GM12878 (cell line): ENCODE data around the gene HCFC2. TPM values are rescaled to one million over a fixed set of nuclear protein-coding genes. Genes with fewer than 3 reads are reported as not detected.
A peak's percentile ranks its signal among the peaks of the same experiment; 100 is the strongest.

Source experiments
- ATAC-seq: fragments of 200-7000 bp; cut with Tn5 transposase; 3 replicates; pipeline ENCODE4 v1.9.1; 2020; ENCODE audit warnings: mild to moderate bottlenecking, moderate library complexity
- BruUV-seq: library from RNA; stranded (reverse); fragments of 400-500 nt; replicated peaks from 2 replicates; lab custom pipeline; 2021; lab: Mats Ljungman, UMichigan
- CTCF ChIA-PET: fragments of 300-600 bp; sonication (Branson Sonifier 250); formaldehyde crosslinking; extraction: SDS; loops from one replicate; lab custom pipeline; 2021; ENCODE audit warnings: inconsistent platforms; lab: Yijun Ruan, JAX
- POLR2A ChIA-PET: fragments of 350-600 bp; formaldehyde crosslinking; extraction: SDS; loops from one replicate; lab custom pipeline; 2021; ENCODE audit warnings: inconsistent platforms; lab: Charles Lee
- RAD21 ChIA-PET: fragments of 300-600 bp; sonication (Branson Sonifier 250); formaldehyde crosslinking; loops from one replicate; lab custom pipeline; 2023; ENCODE audit warnings: antibody characterized with exemption; ENCODE audit not compliant: unreplicated experiment; lab: Charles Lee
- SMC1A ChIA-PET: fragments of 300-600 bp; sonication (Branson Sonifier 250); formaldehyde crosslinking; loops from one replicate; lab custom pipeline; 2023; ENCODE audit not compliant: unreplicated experiment, uncharacterized antibody; lab: Charles Lee
- DNase-seq: peaks from one replicate; pipeline ENCODE4 v3.0.0-alpha.2; 2011; ENCODE audit warnings: low read depth, low spot score
- FAIRE-seq: peaks from 3 replicates; lab custom pipeline; 2011; peaks lifted over from hg19 to GRCh38; lab: Jason Lieb, UNC
- H2AFZ ChIP-seq: 2 replicates; pipeline ENCODE4 v1.6.0; 2011; ENCODE audit warnings: low read depth, low read length, control low read depth; ENCODE audit not compliant: control insufficient read depth
- H3K27ac ChIP-seq: 2 replicates; pipeline ENCODE4 v1.5.1; 2011; ENCODE audit warnings: control low read depth; ENCODE audit not compliant: control insufficient read depth, insufficient read depth
- H3K27me3 ChIP-seq, 2 experiments: replicated peaks in 1 of 2; 2 replicates each; pipeline versions ENCODE4 v1.6.0 to v1.6.1; 2011; ENCODE audit warnings: low read length in 1 of 2; ENCODE audit not compliant: control insufficient read depth in 2 of 2, insufficient read depth in 2 of 2
- H3K36me3 ChIP-seq, 2 experiments: 2 replicates each; pipeline ENCODE4 v1.5.1; 2011; ENCODE audit warnings: low read length in 1 of 2; ENCODE audit not compliant: control insufficient read depth in 2 of 2, insufficient read depth in 2 of 2
- H3K4me1 ChIP-seq: 2 replicates; pipeline ENCODE4 v1.6.1; 2011; ENCODE audit warnings: mild to moderate bottlenecking, low read length, moderate library complexity, mixed read lengths; ENCODE audit not compliant: control insufficient read depth, insufficient read depth
- H3K4me2 ChIP-seq: 2 replicates; pipeline ENCODE4 v1.6.0; 2011; ENCODE audit warnings: control low read depth; ENCODE audit not compliant: control insufficient read depth, insufficient read depth
- H3K4me3 ChIP-seq: fragments of 200-600 bp; sonication (generic); 2 replicates; pipeline ENCODE4 v1.5.1; 2016
- H3K79me2 ChIP-seq: 2 replicates; pipeline ENCODE4 v1.6.0; 2011; ENCODE audit warnings: low read length; ENCODE audit not compliant: control insufficient read depth, insufficient read depth
- H3K9ac ChIP-seq: 2 replicates; pipeline ENCODE4 v1.8.0; 2011; ENCODE audit warnings: low read length, control low read depth, mixed read lengths; ENCODE audit not compliant: control insufficient read depth, insufficient read depth
- H3K9me3 ChIP-seq: replicated peaks from 3 replicates; pipeline ENCODE4 v1.5.1; 2011; ENCODE audit warnings: mild to moderate bottlenecking, low read length; ENCODE audit not compliant: control insufficient read depth, insufficient read depth
- H4K20me1 ChIP-seq: 2 replicates; pipeline ENCODE4 v1.6.0; 2011; ENCODE audit not compliant: control insufficient read depth, insufficient read depth
- ASH2L ChIP-seq: fragments of 300-600, 200-600 bp; sonication (generic); IDR thresholded peaks from 2 replicates; pipeline ENCODE4 v1.6.1; 2017; ENCODE audit warnings: low read depth, mild to moderate bottlenecking, borderline replicate concordance
- CREB1 ChIP-seq: IDR thresholded peaks from 2 replicates; pipeline ENCODE4 v1.6.1; 2012; ENCODE audit warnings: low read depth, mild to moderate bottlenecking, inconsistent platforms
- FOXK2 ChIP-seq: fragments of 450-650 bp; IDR thresholded peaks from 2 replicates; pipeline ENCODE4 v1.6.1; 2017; ENCODE audit warnings: mild to moderate bottlenecking, moderate library complexity
- IKZF1 ChIP-seq: fragments of 450-650 bp; conservative IDR thresholded peaks from 2 replicates; pipeline ENCODE4 v1.6.1; 2017; ENCODE audit warnings: antibody characterized with exemption, mild to moderate bottlenecking
- IRF4 ChIP-seq: IDR thresholded peaks from 2 replicates; pipeline ENCODE4 v1.6.1; 2011; ENCODE audit warnings: low read depth, low read length
- KLF5 ChIP-seq: fragments of 450-650 bp; IDR thresholded peaks from 2 replicates; pipeline ENCODE4 v1.6.1; 2014; ENCODE audit warnings: mild to moderate bottlenecking; ENCODE audit not compliant: partially characterized antibody
- MTA2 ChIP-seq: fragments of 450-650 bp; IDR thresholded peaks from 2 replicates; pipeline ENCODE4 v1.6.1; 2016; ENCODE audit warnings: low read depth, mild to moderate bottlenecking, moderate library complexity
- POLR2A ChIP-seq: IDR thresholded peaks from 2 replicates; pipeline ENCODE4 v1.6.1; 2011; ENCODE audit warnings: low read depth, mild to moderate bottlenecking, low read length
- POU2F2 ChIP-seq: IDR thresholded peaks from 3 replicates; pipeline ENCODE4 v1.6.1; 2011; ENCODE audit warnings: low read depth, mild to moderate bottlenecking, low read length, borderline replicate concordance
- TBL1XR1 ChIP-seq: IDR thresholded peaks from 2 replicates; pipeline ENCODE4 v1.6.1; 2012; ENCODE audit warnings: low read depth, low read length, improper control_type of control experiment
- ZNF207 ChIP-seq: fragments of 450-650 bp; IDR thresholded peaks from 2 replicates; pipeline ENCODE4 v1.6.1; 2014; ENCODE audit warnings: antibody characterized with exemption, mild to moderate bottlenecking, borderline replicate concordance
- WGBS: methylation state at CpG from one replicate; pipeline ENCODE4 v1.1.6; 2016; ENCODE audit warnings: low lambda C conversion rate; ENCODE audit not compliant: insufficient replicate concordance, insufficient coverage; ENCODE audit errors: missing lambda C conversion rate; 5-methylcytosine and 5-hydroxymethylcytosine counted together
- in situ Hi-C: fragments of 300-500 bp; cut with MboI; formaldehyde crosslinking; loops from 9 replicates; pipeline ENCODE4 v1.14.3; 2018; ENCODE audit warnings: mixed read lengths
- intact Hi-C: fragments of 100-400 bp; cut with micrococcal nuclease; formaldehyde crosslinking; loops from one replicate; pipeline ENCODE4 v1.14.2; 2022; ENCODE audit not compliant: unreplicated experiment
- polyA plus RNA-seq, 11 experiments: library from polyadenylated mRNA; depleted of rRNA in 4 of 11; unstranded in 6 of 11; stranded (reverse) in 5 of 11; fragments of >200 nt; fragmentation: Nextera tagmentation in 4 of 11; fragmentation: Illumina TruSeq in 1 of 11; extraction: Ambion mirVana in 4 of 11; extraction: Trizol in 1 of 11; gene quantifications; 1 replicate in 1 of 11; 2 replicates in 10 of 11; pipeline versions ENCODE4 v1.2.1 to v1.2.3, GENCODE V29; 2011 to 2016; ENCODE audit warnings: inconsistent platforms in 2 of 11, missing spikeins in 2 of 11, low read depth in 1 of 11
- total RNA-seq, 4 experiments: library from RNA; depleted of rRNA in 3 of 4; stranded (reverse); fragments of >200 nt in 3 of 4; fragmentation: Illumina TruSeq in 1 of 4; extraction: Trizol in 1 of 4; gene quantifications; 2 replicates each; pipeline versions ENCODE4 v1.2.1 to v1.2.3, GENCODE V29; 2013 to 2021
- TF ChIP-seq, protein P1 (sequence below): IDR thresholded peaks from 2 replicates; pipeline ENCODE4 v1.6.1; 2011; ENCODE audit warnings: borderline replicate concordance, low read depth, mild to moderate bottlenecking, moderate library complexity, low read length; ENCODE audit not compliant: insufficient read depth, poor library complexity, severe bottlenecking

HCFC2 gene
- total and polyA plus RNA-seq, 10 of the 15 experiments (the other 5 are each of a cell fraction or from before 2014, with no cell fraction given) = 1.8 to 14.2 (median 9.3) TPM

DNA sequence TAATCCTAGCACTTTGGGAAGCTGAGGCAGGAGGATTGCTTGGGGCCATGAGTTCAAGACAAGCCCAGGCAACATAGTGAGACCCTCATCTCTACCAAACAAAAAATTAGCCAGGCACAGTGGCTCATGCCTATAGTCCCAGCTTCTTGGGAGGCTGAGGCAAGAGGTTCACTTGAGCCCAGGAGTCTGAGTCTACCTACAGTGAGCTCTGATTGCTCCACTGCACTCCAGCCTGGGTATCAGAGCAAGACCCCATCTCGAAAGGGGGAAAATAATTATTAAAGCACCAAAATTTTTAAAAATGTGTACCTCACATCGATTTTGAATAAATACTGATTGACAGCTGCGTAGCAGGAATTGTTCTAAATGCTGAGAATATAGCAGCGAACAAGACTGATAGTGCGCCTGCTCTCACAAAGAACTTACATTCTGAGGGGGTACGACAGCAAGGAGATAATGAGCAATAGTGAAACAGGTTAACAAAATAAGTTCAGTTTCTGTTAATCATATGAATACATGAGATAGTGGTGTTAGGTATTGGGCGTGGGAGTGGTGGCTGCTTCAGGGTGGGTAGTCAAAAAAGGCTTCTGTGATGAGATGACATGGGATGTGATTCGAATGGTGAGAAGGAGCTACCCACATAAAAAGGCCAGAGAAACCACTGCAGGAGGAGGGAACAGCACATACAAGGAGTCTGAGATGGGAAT is 19.6 kb downstream of the HCFC2 start (continued):
- TF ChIP-seq, protein P1, sequence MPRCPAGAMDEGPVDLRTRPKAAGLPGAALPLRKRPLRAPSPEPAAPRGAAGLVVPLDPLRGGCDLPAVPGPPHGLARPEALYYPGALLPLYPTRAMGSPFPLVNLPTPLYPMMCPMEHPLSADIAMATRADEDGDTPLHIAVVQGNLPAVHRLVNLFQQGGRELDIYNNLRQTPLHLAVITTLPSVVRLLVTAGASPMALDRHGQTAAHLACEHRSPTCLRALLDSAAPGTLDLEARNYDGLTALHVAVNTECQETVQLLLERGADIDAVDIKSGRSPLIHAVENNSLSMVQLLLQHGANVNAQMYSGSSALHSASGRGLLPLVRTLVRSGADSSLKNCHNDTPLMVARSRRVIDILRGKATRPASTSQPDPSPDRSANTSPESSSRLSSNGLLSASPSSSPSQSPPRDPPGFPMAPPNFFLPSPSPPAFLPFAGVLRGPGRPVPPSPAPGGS = peak; percentile 68
- peak; percentile 84 for TF ChIP-seq IKZF1
- TF ChIP-seq CREB1 = peak; percentile 42; the same call in 1 of the 2 replicates
- TF ChIP-seq MTA2 = peak; percentile 71
- TF ChIP-seq IRF4 = peak; percentile 85
- no peak for TF ChIP-seq ZNF207
- TF ChIP-seq POU2F2 = peak; percentile 62; the same call in 2 of the 3 replicates
- 0 out of 2 replicates have a peak, but pooled peaks have one; percentile 28 for TF ChIP-seq TBL1XR1
- TF ChIP-seq, all 136 proteins: peak for 33

DNA sequence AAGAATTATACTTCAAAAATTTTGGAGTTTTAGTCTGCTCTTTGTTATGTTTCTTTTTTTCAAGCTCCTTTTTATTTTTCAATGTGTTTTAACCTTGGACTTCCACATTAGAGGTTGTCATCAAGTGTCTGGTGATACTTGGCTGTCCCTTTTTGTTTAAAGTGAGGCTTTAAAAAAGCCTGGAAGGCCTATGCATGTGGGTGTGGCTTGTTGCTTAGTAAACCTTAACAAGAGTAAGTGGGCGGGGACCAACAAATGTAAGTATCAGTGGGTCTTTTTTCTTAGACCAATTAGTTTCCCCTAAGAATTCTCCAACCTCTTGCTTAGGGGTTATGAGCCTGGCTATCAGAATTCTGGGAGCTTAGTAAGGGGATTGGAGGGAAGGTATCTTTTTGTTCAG is 26.4 kb downstream of the HCFC2 start:
- SMC1A ChIA-PET = interaction anchor here (0.6 to 1.6 kb wide), 3 partner anchors 10 to 53 kb away, joined by 3 to 6 read pairs (median 4); no protein-coding TSS in a partner anchor
- Histone ChIP-seq H3K9ac (no peak overlapping the region), H3K79me2 (no peaks in the 10 kb centered on the region), H3K9me3 (no peaks in the 10 kb centered on the region), H3K4me3 (no peak overlapping the region), H3K4me1 (no peaks in the 10 kb centered on the region), H3K27ac (no peak overlapping the region), H4K20me1 (no peaks in the 10 kb centered on the region), H3K4me2 (no peak overlapping the region), H3K36me3 (peaks cover 0 to 5% of the 10 kb centered on the region in 2 experiments; a peak in 1 of 4 replicates), H3K27me3 (no peaks in the 10 kb centered on the region), H2AFZ (no peak overlapping the region)
- in situ Hi-C loops = no loop called here
- TF ChIP-seq FOXK2 (no peak), POLR2A (no peak), ASH2L (no peak), KLF5 (no peak)
- RAD21 ChIA-PET = no interaction called here
- DNase-seq = no peak
- FAIRE-seq = no peak
- ATAC-seq = no peak
- WGBS = 97% methylated on average over 1 of the region's 1 CpG
- CTCF ChIA-PET = interaction anchor here (1.3 to 2.9 kb wide), 2 partner anchors 18 to 49 kb away, joined by 3 to 13 read pairs; no protein-coding TSS in a partner anchor
- intact Hi-C loops = no loop called here
- BruUV-seq = no TSS peak
- POLR2A ChIA-PET = no interaction called here
